A549 (cell line): ENCODE results near the gene KSR1. TPM values are rescaled to one million over a fixed set of nuclear protein-coding genes. Genes with fewer than 3 reads are reported as not detected.

Experiments
- ATAC-seq, 2 experiments: fragments of 200-7000 bp in 1 of 2; fragments of >200 bp in 1 of 2; cut with Nextera tagmentation in 1 of 2; cut with Tn5 transposase in 1 of 2; 3 replicates each; pipeline versions ENCODE4 v1.8.0 to v1.9.1; 2018 to 2020; ENCODE audit warnings: mild to moderate bottlenecking in 1 of 2, moderate library complexity in 1 of 2
- CTCF ChIA-PET: fragments of 300-600 bp; sonication (Branson Sonifier 250); formaldehyde crosslinking; extraction: SDS; loops from one replicate; lab custom pipeline; 2021; ENCODE audit warnings: antibody characterized with exemption, inconsistent platforms; lab: Yijun Ruan, JAX
- POLR2A ChIA-PET: fragments of 350-600 bp; formaldehyde crosslinking; extraction: SDS; loops from one replicate; lab custom pipeline; 2021; ENCODE audit warnings: antibody characterized with exemption, inconsistent platforms; lab: Yijun Ruan, JAX
- DNase-seq, 2 experiments: peaks; one replicate each; pipeline versions ENCODE4 v3.0.0 to v3.0.0-alpha.2; 2011 to 2016; ENCODE audit warnings: low read depth in 1 of 2, low spot score in 1 of 2
- FAIRE-seq: peaks from 2 replicates; lab custom pipeline; 2011; peaks lifted over from hg19 to GRCh38; lab: Jason Lieb, UNC
- H3K27ac ChIP-seq, 2 experiments: fragments of >200 bp; sonication (Bioruptor Twin); formaldehyde crosslinking; 3 replicates each; pipeline ENCODE4 v1.5.1; 2016 to 2017
- H3K4me1 ChIP-seq: fragments of >200 bp; sonication (Bioruptor Twin); formaldehyde crosslinking; 3 replicates; pipeline ENCODE4 v1.6.1; 2016
- H3K4me2 ChIP-seq: fragments of >200 bp; sonication (Bioruptor Twin); formaldehyde crosslinking; 3 replicates; pipeline ENCODE4 v1.6.1; 2016
- H3K4me3 ChIP-seq: fragments of >200 bp; sonication (Bioruptor Twin); formaldehyde crosslinking; 3 replicates; pipeline ENCODE4 v1.5.1; 2016
- H3K9me3 ChIP-seq: fragments of >200 bp; sonication (Bioruptor Twin); formaldehyde crosslinking; 3 replicates; pipeline ENCODE4 v1.6.1; 2016
- CBX2 ChIP-seq: fragments of 200-600 bp; sonication (generic); IDR thresholded peaks from 2 replicates; pipeline ENCODE4 v1.6.1; 2016; ENCODE audit warnings: low read depth, mild to moderate bottlenecking, borderline replicate concordance
- CBX8 ChIP-seq: fragments of 200-600 bp; sonication (generic); IDR thresholded peaks from 2 replicates; pipeline ENCODE4 v1.6.1; 2016
- CEBPB ChIP-seq, 2 experiments: fragments of >200 bp in 1 of 2; sonication (Bioruptor Twin) in 1 of 2; formaldehyde crosslinking in 1 of 2; IDR thresholded peaks; 2 replicates each; pipeline ENCODE4 v1.6.1; 2012 to 2016
- CHD2 ChIP-seq: fragments of 150-350 bp; IDR thresholded peaks from 2 replicates; pipeline ENCODE4 v1.6.1; 2014; ENCODE audit warnings: low read length; ENCODE audit not compliant: partially characterized antibody
- CHD4 ChIP-seq: fragments of 200-600 bp; sonication (generic); IDR thresholded peaks from 2 replicates; pipeline ENCODE4 v1.6.1; 2016; ENCODE audit warnings: antibody characterized with exemption, mild to moderate bottlenecking, borderline replicate concordance
- EHF ChIP-seq: fragments of 250-450 bp; sonication (Bioruptor Pico); IDR thresholded peaks from 2 replicates; pipeline ENCODE4 v1.5.0; 2020; ENCODE audit warnings: mild to moderate bottlenecking
- EP300 ChIP-seq, 2 experiments: fragments of >200 bp; sonication (Bioruptor Twin); formaldehyde crosslinking; IDR thresholded peaks; 2 replicates in 1 of 2; 3 replicates in 1 of 2; pipeline ENCODE4 v1.6.1; 2016 to 2017
- FOSB ChIP-seq: fragments of 250-450 bp; sonication (Bioruptor Pico); IDR thresholded peaks from 2 replicates; pipeline ENCODE4 v1.5.0; 2020; ENCODE audit warnings: mild to moderate bottlenecking, moderate library complexity
- HDAC2 ChIP-seq: fragments of 200-600 bp; sonication (generic); IDR thresholded peaks from 2 replicates; pipeline ENCODE4 v1.6.1; 2016
- HES2 ChIP-seq: fragments of >200 bp; sonication (Bioruptor Twin); formaldehyde crosslinking; IDR thresholded peaks from 2 replicates; pipeline ENCODE4 v1.6.1; 2016
- HEYL ChIP-seq: fragments of 250-450 bp; sonication (Bioruptor Pico); IDR thresholded peaks from 2 replicates; pipeline ENCODE4 v1.8.0; 2021; ENCODE audit warnings: mild to moderate bottlenecking, moderate library complexity
- HOXB13 ChIP-seq: fragments of 250-450 bp; sonication (Bioruptor Pico); IDR thresholded peaks from 2 replicates; pipeline ENCODE4 v1.5.0; 2020; ENCODE audit warnings: low read depth, mild to moderate bottlenecking, moderate library complexity
- KDM1A ChIP-seq: fragments of 200-600 bp; sonication (generic); IDR thresholded peaks from 2 replicates; pipeline ENCODE4 v1.6.1; 2016; ENCODE audit warnings: low read depth, mild to moderate bottlenecking
- KDM5A ChIP-seq: fragments of 200-600 bp; sonication (generic); IDR thresholded peaks from 2 replicates; pipeline ENCODE4 v1.6.1; 2016; ENCODE audit warnings: antibody characterized with exemption, mild to moderate bottlenecking
- MYC ChIP-seq: IDR thresholded peaks from 2 replicates; pipeline ENCODE4 v1.6.1; 2012; ENCODE audit warnings: mild to moderate bottlenecking, inconsistent platforms, low read length, improper control_type of control experiment, borderline replicate concordance
- NFE2L2 ChIP-seq: fragments of 150-350 bp; conservative IDR thresholded peaks from 2 replicates; pipeline ENCODE4 v1.6.1; 2014; ENCODE audit warnings: low read length
- POLR2AphosphoS2 ChIP-seq: conservative IDR thresholded peaks from 2 replicates; pipeline ENCODE4 v1.6.1; 2012; ENCODE audit warnings: low read length, improper control_type of control experiment, inconsistent platforms
- REST ChIP-seq: fragments of 200-600 bp; sonication (generic); IDR thresholded peaks from 2 replicates; pipeline ENCODE4 v1.6.1; 2016; ENCODE audit warnings: antibody characterized with exemption, mild to moderate bottlenecking, moderate library complexity
- RFX5 ChIP-seq: fragments of 450-650 bp; IDR thresholded peaks from 2 replicates; pipeline ENCODE4 v1.7.1; 2014; ENCODE audit warnings: antibody characterized with exemption, mild to moderate bottlenecking, moderate library complexity
- SMC3 ChIP-seq: fragments of >200 bp; sonication (Bioruptor Twin); formaldehyde crosslinking; IDR thresholded peaks from 3 replicates; pipeline ENCODE4 v1.6.1; 2018; ENCODE audit warnings: inconsistent platforms
- SREBF2 ChIP-seq: fragments of 450-650 bp; IDR thresholded peaks from 2 replicates; pipeline ENCODE4 v1.6.1; 2014; ENCODE audit warnings: mild to moderate bottlenecking, moderate library complexity
- TP53 ChIP-seq: fragments of 250-450 bp; sonication (Bioruptor Pico); IDR thresholded peaks from 2 replicates; pipeline ENCODE4 v1.5.0; 2021; ENCODE audit warnings: mild to moderate bottlenecking, moderate library complexity
- USF2 ChIP-seq: fragments of 450-650 bp; IDR thresholded peaks from 2 replicates; pipeline ENCODE4 v1.6.1; 2014; ENCODE audit warnings: antibody characterized with exemption
- ZFP36 ChIP-seq: fragments of 450-650 bp; IDR thresholded peaks from 2 replicates; pipeline ENCODE4 v1.6.1; 2014; ENCODE audit warnings: borderline replicate concordance; ENCODE audit not compliant: partially characterized antibody
- ZNF302 ChIP-seq: fragments of 250-450 bp; sonication (Bioruptor Pico); IDR thresholded peaks from 2 replicates; pipeline ENCODE4 v1.9.0; 2021; ENCODE audit warnings: inconsistent platforms, mild to moderate bottlenecking, moderate library complexity
- WGBS: methylation state at CpG from one replicate; pipeline ENCODE4 v1.1.6; 2017; ENCODE audit errors: missing lambda C conversion rate; 5-methylcytosine and 5-hydroxymethylcytosine counted together
- polyA plus RNA-seq, 4 experiments: library from polyadenylated mRNA; depleted of rRNA in 3 of 4; stranded (reverse); fragments of >200 nt; fragmentation: RNase III in 1 of 4; extraction: RNeasy Plus Mini Kit Qiagen cat#74134 plus additional on column Dnase treatment in 1 of 4; gene quantifications; 2 replicates in 3 of 4; 3 replicates in 1 of 4; pipeline ENCODE4 v1.2.3, GENCODE V29; 2011 to 2017

KSR1 gene
- polyA plus RNA-seq, 2 of the 4 experiments (the other 2 are of a cell fraction): 13.3 to 14.6 TPM

GRCh38 chr17:27522028-27522635, 65.9 kb downstream of the KSR1 start:
- Histone ChIP-seq H3K4me1 (peaks cover 21% of the 10 kb centered on the region), H3K4me3 (no peak overlapping the region), H3K9me3 (no peaks in the 10 kb centered on the region), H3K4me2 (no peak overlapping the region), H3K27ac (no peak overlapping the region)
- WGBS: 94% methylated on average over 6 of the region's 6 CpGs
- TF ChIP-seq SMC3: no peak
- TF ChIP-seq HEYL (CRISPR knock-in tag): no peak
- TF ChIP-seq SREBF2: no peak
- TF ChIP-seq EP300 (IDR thresholded peaks at IDR 0.05): no peak
- TF ChIP-seq TP53 (CRISPR knock-in tag): no peak
- CTCF ChIA-PET: interaction anchor here (0.7 to 6.1 kb wide), 9 partner anchors 10 to 78 kb away, joined by 3 to 41 read pairs (median 4); partner anchors contain the start of gene KSR1
- FAIRE-seq (no peak), DNase-seq (no peak), ATAC-seq (no peak)
- POLR2A ChIA-PET: no interaction called here

GRCh38 chr17:27523712-27524111, 67.5 kb downstream of the KSR1 start:
- WGBS: 87% methylated on average over 1 of the region's 1 CpG
- Histone ChIP-seq H3K4me2 (no peak overlapping the region), H3K4me1 (peaks cover 37% of the 10 kb centered on the region), H3K4me3 (no peak overlapping the region), H3K9me3 (no peaks in the 10 kb centered on the region), H3K27ac (0 out of 6 replicates have a peak overlapping the region, but pooled peaks of 1 of the 2 experiments have one; percentile 2)
- ATAC-seq (no peak), DNase-seq (no peak), FAIRE-seq (no peak)
- POLR2A ChIA-PET: interaction anchor here (0.6 kb wide), 1 partner anchor 10 kb away, joined by 3 read pairs; no protein-coding TSS in a partner anchor
- no peak for TF ChIP-seq RFX5
- no peak for TF ChIP-seq CHD4
- TF ChIP-seq MYC: no peak
- no peak for TF ChIP-seq CBX2
- TF ChIP-seq HDAC2: no peak
- TF ChIP-seq ZNF302 (CRISPR knock-in tag): no peak
- no peak for TF ChIP-seq KDM5A
- no peak for TF ChIP-seq CBX8
- CTCF ChIA-PET: interaction anchor here (0.6 to 1.9 kb wide), 12 partner anchors 14 to 170 kb away, joined by 3 to 9 read pairs (median 5); no protein-coding TSS in a partner anchor

- no peak overlapping the region for H3K4me3 ChIP-seq
- H3K4me2 ChIP-seq: no peak overlapping the region
- no peaks in the 10 kb centered on the region for H3K9me3 ChIP-seq
- 85% methylated on average over 2 of the region's 2 CpGs for WGBS
- no peak for FAIRE-seq
- POLR2A ChIA-PET: no interaction called here
- TF ChIP-seq ZFP36 (no peak), CEBPB (IDR thresholded peaks at IDR 0.05) (no peak), FOSB (CRISPR knock-in tag) (no peak), USF2 (no peak), POLR2AphosphoS2 (no peak), EHF (CRISPR knock-in tag) (no peak), KDM1A (no peak), CHD2 (no peak), HES2 (no peak), HOXB13 (CRISPR knock-in tag) (no peak), NFE2L2 (no peak), REST (no peak)
- 0 out of 6 replicates have a peak overlapping the region, but pooled peaks of 1 of the 2 experiments have one; percentile 2 for H3K27ac ChIP-seq
- CTCF ChIA-PET: interaction anchor here (0.9 to 1.9 kb wide), 7 partner anchors 15 to 79 kb away, joined by 3 to 6 read pairs (median 3); no protein-coding TSS in a partner anchor
- ATAC-seq: no peak
- peaks cover 46% of the 10 kb centered on the region for H3K4me1 ChIP-seq
- DNase-seq: no peak
These were observed 68.3 kb downstream of the KSR1 start for GRCh38 chr17:27524594-27524993.
